Measurements from ENCODE around the gene HOXC5.

Gene HOXC5

GRCh38 chr12:54033980-54034784, 1.3 kb downstream of the HOXC5 start:
- H3K27ac Mint-ChIP-seq, result no peak overlapping the region
- DNase-seq, result no peak
- H3K4me3 Mint-ChIP-seq, result peak overlapping the region; percentile 52
- CTCF ChIA-PET, result interaction anchor here (1.9 to 3.1 kb wide), 2 partner anchors 158 to 174 kb away, joined by 4 to 42 read pairs; no protein-coding TSS in a partner anchor
- peaks cover 20% of the 10 kb centered on the region for H3K4me1 Mint-ChIP-seq
- H3K36me3 Mint-ChIP-seq, result peaks cover 3% of the 10 kb centered on the region
- no peaks in the 10 kb centered on the region for H3K9me3 Mint-ChIP-seq
- H3K27me3 Mint-ChIP-seq, result peaks cover 100% of the 10 kb centered on the region

DNA sequence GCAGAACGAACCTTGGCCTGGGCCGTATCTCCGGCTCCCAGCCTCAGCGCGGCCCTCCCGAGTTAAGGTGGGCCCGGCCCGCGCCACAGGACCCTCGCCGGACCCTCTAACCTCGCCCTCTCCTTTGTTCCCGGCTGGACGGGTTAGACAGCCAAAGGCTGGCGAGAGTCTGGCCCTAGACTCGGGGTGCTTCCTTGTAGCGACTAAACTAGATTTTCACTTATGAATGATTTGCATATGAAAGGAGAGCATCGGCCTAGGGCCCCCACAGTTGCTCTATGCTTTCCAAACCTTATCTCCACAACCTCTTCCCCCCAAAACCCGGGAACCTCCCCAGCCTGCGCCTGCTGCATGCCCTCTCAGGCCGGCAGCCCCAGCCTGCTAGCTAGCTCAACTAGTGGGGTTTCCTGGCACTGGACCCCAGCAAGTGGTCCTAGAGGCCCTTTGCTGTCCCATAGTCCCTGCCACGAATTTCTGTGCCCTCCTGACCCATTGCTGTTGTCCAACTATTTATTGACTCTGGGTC, 2.0 kb downstream of the HOXC5 start:
- Mint-ChIP-seq H3K4me3 (no peak overlapping the region), H3K27me3 (peaks cover 100% of the 10 kb centered on the region)
- DNase-seq, result no peak

DNA sequence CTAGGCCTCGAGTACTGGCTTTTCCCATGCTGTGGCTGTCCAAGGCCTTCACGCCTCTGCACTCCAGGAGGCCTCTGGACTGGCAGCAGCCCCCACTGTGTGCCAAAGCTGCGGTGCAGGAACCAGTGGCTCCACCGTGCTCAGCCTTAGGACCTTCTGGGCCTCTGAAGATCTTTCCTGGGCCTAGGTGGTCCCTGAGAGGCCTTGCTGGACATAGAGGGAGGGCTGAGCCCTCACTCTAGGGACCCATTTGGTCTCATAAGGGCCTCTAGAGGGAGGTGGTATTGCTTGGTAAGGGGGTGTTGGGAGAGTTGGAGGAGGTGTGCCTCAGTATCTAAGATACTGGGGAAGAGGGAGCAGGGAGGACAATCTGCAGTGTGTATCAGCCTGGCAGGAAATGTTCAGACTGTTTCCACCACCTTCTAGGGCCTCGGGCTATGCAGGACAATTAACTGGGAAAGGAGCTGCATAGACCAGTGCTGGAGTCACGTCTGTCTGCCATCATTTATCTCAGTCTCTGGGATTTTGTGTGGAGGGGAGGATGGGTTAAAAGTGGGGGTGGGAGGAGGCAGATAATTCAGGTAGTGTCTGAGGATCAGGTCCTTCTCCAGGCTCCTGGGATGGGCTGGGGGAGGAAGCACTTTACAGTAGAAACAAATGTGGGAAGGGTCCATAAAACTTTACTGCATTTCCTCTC, 2.9 kb downstream of the HOXC5 start:
- Mint-ChIP-seq H3K36me3 (peaks cover 4% of the 10 kb centered on the region), H3K9me3 (no peaks in the 10 kb centered on the region), H3K4me1 (peaks cover 17% of the 10 kb centered on the region), H3K4me3 (no peak overlapping the region), H3K27me3 (peaks cover 100% of the 10 kb centered on the region), H3K27ac (no peak overlapping the region)
- CTCF ChIA-PET, result interaction anchor here (0.7 to 1.9 kb wide), 5 partner anchors 35 to 171 kb away, joined by 3 to 5 read pairs (median 4); partner anchors contain the start of gene SMUG1
- DNase-seq, result no peak

More for the DNA sequence above, 2.0 kb downstream of the HOXC5 start:
- peaks cover 4% of the 10 kb centered on the region for H3K36me3 Mint-ChIP-seq
- peaks cover 19% of the 10 kb centered on the region for H3K4me1 Mint-ChIP-seq
- CTCF ChIA-PET, result interaction anchor here (1.5 to 1.9 kb wide), 2 partner anchors 157 to 166 kb away, joined by 4 to 5 read pairs; no protein-coding TSS in a partner anchor
- peak overlapping the region; percentile 72 for H3K27ac Mint-ChIP-seq
- H3K9me3 Mint-ChIP-seq, result no peaks in the 10 kb centered on the region

DNA sequence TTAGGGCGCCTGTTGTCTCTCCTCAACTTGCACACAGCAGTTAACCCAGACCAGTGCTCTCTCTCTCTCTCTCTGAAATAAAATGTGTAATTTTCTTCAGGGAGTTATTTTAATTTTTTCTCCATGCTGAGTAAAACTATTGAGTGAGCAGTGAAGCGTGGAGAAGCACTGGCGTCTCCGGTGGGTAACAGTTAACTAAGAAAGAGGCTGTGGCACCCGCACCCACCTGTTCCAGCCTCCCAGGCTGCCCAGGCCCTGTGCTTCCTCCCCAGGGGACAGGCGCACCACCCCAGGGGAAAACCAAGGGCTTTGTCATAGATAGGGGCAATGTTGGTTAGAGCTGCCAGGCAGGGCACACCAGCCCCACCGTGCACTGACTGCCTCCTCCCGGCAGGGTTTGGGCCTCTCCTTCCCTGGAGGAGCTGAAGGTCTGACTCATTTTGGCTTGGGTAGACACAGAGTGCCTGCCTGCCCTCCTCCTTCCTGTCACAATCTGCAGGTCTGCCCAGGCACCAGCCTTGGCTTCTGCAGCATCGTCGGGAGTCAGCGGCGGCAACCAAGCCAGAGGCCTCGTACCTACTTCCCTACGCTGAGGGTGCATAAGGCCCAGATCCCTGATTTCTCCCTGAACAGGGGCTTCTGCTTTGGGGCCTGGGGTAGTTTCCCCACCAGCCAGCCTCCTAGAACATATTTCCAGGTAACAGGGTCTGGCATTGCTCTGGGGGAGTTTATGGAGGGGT, 3.9 kb downstream of the HOXC5 start:
- Mint-ChIP-seq H3K4me3 (no peak overlapping the region), H3K9me3 (no peaks in the 10 kb centered on the region), H3K27ac (no peak overlapping the region), H3K27me3 (peaks cover 100% of the 10 kb centered on the region), H3K36me3 (peaks cover 4% of the 10 kb centered on the region), H3K4me1 (peaks cover 17% of the 10 kb centered on the region)
- DNase-seq, result no peak
- CTCF ChIA-PET, result interaction anchor here (0.9 to 1.2 kb wide), 2 partner anchors 153 to 155 kb away, joined by 3 to 5 read pairs; partner anchors contain the start of gene SMUG1

DNA sequence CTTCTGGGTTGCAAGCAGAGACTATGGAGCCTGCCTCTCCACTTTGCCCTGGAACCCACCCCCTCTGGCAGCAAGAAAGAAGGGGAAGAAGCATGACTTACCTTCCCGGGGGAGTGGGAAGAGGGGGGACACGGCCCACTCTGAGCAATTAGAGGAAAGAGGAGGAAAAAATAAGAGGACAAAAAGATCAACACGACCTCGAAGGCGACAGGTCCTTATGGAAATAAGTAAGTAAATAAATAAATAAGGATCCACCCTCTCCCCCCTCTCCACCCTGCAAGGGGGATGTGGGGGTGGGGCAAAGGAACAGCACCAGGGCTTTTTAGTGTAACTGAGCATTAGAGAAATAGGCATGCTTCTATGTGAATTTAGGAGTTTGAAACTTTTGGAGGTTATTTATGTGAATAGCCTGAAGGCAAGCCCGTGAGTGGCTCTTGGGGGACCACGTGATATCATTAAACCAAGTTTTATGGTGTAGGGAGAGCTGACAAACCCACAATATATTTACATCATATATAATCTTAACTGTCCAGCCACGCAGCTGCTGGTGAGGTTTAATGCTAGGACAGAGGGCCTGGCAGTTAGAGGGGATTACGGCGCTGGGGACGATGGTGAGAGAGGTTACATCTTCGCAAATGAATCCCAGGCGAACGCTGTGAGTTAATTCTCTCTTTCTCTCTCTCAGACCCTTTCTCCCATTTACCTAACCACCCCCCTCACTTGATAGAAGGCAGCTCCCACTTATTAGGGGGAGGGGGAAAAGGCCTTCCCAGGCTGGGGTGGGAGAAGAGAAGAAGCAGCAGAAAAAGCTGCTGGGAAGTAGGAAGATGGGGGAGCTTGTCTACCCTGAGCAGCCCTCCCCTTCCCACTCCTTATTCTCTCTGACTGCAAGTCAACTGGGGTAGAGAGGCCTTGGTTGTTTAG, 4.8 kb downstream of the HOXC5 start:
- CTCF ChIA-PET, result interaction anchor here (0.7 to 0.9 kb wide), 3 partner anchors 154 to 174 kb away, joined by 3 read pairs; no protein-coding TSS in a partner anchor
- no peak for DNase-seq
- no peak overlapping the region for H3K27ac Mint-ChIP-seq
- H3K4me1 Mint-ChIP-seq, result peaks cover 16% of the 10 kb centered on the region
- H3K36me3 Mint-ChIP-seq, result peaks cover 2% of the 10 kb centered on the region
- peaks cover 100% of the 10 kb centered on the region for H3K27me3 Mint-ChIP-seq
- no peak overlapping the region for H3K4me3 Mint-ChIP-seq
- no peaks in the 10 kb centered on the region for H3K9me3 Mint-ChIP-seq

DNA sequence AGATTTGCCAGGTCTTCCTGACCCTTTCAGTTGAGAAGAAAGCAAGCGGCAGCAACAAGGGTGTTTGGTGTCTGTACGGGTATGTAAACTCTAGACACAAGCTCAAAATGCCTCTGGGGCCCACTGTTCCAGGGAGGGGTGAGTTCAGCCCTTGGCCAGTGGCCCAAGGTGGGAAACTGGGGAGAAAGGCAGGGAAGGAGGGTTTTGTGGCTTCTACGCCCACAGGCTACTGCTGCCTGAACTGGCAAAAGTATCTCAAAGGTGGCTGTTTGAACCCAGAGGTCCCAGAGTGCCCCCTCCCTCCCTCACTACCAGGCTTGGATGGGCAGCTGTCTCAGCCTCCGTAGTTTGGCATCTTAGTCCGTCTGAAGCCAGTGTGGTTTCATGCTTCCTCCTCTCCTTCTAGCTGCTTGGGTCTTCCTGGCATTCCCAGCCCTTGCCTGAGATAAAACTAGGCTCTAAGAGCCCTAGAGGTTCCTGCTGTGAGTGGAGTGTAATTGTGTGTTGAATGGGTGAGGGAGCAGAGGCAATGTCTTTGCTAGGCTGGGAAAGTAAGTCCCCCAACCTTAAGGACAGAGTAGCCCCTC, 5.5 kb downstream of the HOXC5 start:
- H3K9me3 Mint-ChIP-seq, result no peaks in the 10 kb centered on the region
- CTCF ChIA-PET, result interaction anchor here (0.7 to 0.9 kb wide), 2 partner anchors 153 to 173 kb away, joined by 3 read pairs; no protein-coding TSS in a partner anchor
- peaks cover 15% of the 10 kb centered on the region for H3K4me1 Mint-ChIP-seq
- DNase-seq, result no peak
- H3K27me3 Mint-ChIP-seq, result peaks cover 100% of the 10 kb centered on the region
- H3K27ac Mint-ChIP-seq, result no peak overlapping the region
- H3K4me3 Mint-ChIP-seq, result no peak overlapping the region
- H3K36me3 Mint-ChIP-seq, result peaks cover 1% of the 10 kb centered on the region

DNA sequence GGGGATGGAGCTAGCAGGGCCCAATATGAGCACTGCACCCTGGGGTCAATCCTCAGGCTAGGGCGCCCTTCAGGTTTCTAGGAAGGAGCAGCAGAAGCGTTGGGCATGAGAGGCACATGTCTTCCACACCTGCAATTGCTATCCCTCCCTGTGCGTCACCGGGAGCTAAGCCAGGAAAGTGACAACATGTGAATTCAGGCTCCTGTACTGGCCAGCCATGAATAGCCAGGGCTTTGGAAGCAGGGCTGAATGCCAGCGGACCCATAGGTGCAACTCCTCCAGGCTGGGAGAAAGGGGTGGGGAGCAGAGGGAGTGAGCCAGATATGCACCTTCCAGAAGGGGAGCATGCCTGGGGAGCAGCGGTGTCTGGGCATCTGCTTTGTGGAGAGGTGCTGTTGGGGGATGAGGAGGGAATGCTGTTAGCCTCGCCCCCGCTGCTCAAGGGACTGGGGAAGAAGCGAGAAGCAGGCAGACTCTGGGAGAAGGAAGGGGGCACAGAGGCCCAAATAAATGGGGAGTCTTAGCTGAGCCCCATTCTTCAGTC, 6.1 kb downstream of the HOXC5 start:
- DNase-seq, result no peak

GRCh38 chr12:54039417-54040147, 6.7 kb downstream of the HOXC5 start:
- peaks cover 1% of the 10 kb centered on the region for H3K36me3 Mint-ChIP-seq
- no peak overlapping the region for H3K4me3 Mint-ChIP-seq
- no peak overlapping the region for H3K27ac Mint-ChIP-seq
- peaks cover 100% of the 10 kb centered on the region for H3K27me3 Mint-ChIP-seq
- CTCF ChIA-PET, result interaction anchor here (1.6 kb wide), 1 partner anchor 161 kb away, joined by 4 read pairs; no protein-coding TSS in a partner anchor
- no peak for DNase-seq
- no peaks in the 10 kb centered on the region for H3K9me3 Mint-ChIP-seq
- peaks cover 19% of the 10 kb centered on the region for H3K4me1 Mint-ChIP-seq

More for the DNA sequence above, 6.1 kb downstream of the HOXC5 start:
- Mint-ChIP-seq H3K4me1 (peaks cover 17% of the 10 kb centered on the region), H3K9me3 (no peaks in the 10 kb centered on the region), H3K27ac (no peak overlapping the region), H3K27me3 (peaks cover 100% of the 10 kb centered on the region), H3K36me3 (peaks cover 1% of the 10 kb centered on the region), H3K4me3 (no peak overlapping the region)
- CTCF ChIA-PET, result no interaction called here

- CTCF ChIA-PET, result interaction anchor here (1.4 to 1.6 kb wide), 2 partner anchors 149 to 160 kb away, joined by 3 to 4 read pairs; partner anchors contain the start of gene SMUG1
- H3K4me3 Mint-ChIP-seq, result no peak overlapping the region
- H3K4me1 Mint-ChIP-seq, result peaks cover 16% of the 10 kb centered on the region
- peaks cover 100% of the 10 kb centered on the region for H3K27me3 Mint-ChIP-seq
- DNase-seq, result no peak
- peaks cover 1% of the 10 kb centered on the region for H3K36me3 Mint-ChIP-seq
- H3K9me3 Mint-ChIP-seq, result no peaks in the 10 kb centered on the region
- H3K27ac Mint-ChIP-seq, result no peak overlapping the region
These were observed 7.3 kb downstream of the HOXC5 start for GRCh38 chr12:54040148-54040494.

GRCh38 chr12:54040648-54041047, 7.8 kb downstream of the HOXC5 start:
- peaks cover 1% of the 10 kb centered on the region for H3K36me3 Mint-ChIP-seq
- H3K9me3 Mint-ChIP-seq, result no peaks in the 10 kb centered on the region
- CTCF ChIA-PET, result interaction anchor here (0.9 to 1.6 kb wide), 6 partner anchors 8 to 167 kb away, joined by 3 to 6 read pairs (median 4); partner anchors contain the start of genes HOXC5 and SMUG1
- H3K4me1 Mint-ChIP-seq, result peaks cover 16% of the 10 kb centered on the region
- no peak overlapping the region for H3K27ac Mint-ChIP-seq
- DNase-seq, result no peak
- H3K4me3 Mint-ChIP-seq, result no peak overlapping the region
- H3K27me3 Mint-ChIP-seq, result peaks cover 97% of the 10 kb centered on the region

DNA sequence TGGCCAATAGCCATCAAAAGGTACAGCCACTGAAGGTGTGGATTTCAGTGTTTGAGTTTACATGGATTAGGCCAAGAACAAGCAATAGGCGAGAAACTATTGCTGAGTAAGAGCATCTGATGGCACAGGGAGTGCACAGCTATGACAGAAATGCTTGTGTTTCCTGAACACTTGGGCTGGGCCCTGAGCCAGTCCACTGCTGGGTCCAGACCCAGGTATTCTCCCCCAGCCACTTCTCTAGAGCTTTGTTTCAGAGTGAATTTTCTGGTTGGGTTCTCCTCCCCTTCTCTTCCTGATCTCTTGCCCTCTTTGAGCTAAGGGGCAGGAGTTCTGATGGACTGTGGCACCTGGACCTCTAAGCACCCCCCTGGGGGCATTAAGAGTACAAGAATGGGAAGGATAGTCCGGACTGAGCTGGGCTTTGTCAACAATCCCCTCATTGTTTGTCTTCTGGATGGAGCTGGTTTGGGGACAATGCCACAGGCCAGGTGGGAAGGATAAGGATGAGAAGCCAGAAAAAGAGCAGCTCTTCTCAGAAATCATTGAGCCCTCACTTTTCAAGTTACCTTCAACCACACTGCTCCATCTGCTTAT, 8.3 kb downstream of the HOXC5 start:
- Mint-ChIP-seq H3K4me1 (peaks cover 16% of the 10 kb centered on the region), H3K4me3 (no peak overlapping the region), H3K27me3 (peaks cover 97% of the 10 kb centered on the region), H3K9me3 (no peaks in the 10 kb centered on the region), H3K36me3 (peaks cover 1% of the 10 kb centered on the region), H3K27ac (no peak overlapping the region)
- DNase-seq, result no peak
- CTCF ChIA-PET, result interaction anchor here (0.9 to 1.6 kb wide), 6 partner anchors 8 to 166 kb away, joined by 3 to 6 read pairs (median 4); partner anchors contain the start of genes HOXC5 and SMUG1
